Mesenchymal stem cell (in vitro differentiated cells and primary cell): Measurements from ENCODE around the gene OSR1. TPM values are rescaled to one million over a fixed set of nuclear protein-coding genes. Genes with fewer than 3 reads are reported as not detected.
"Not testable (repeated sequence)": the region's sequence is repeated elsewhere in the genome, so short reads cannot be mapped to it uniquely, and the experiment has no call there.

Experiments
- DNase-seq: peaks from one replicate; pipeline ENCODE4 v3.0.0-alpha.2; 2013
- H2AFZ ChIP-seq: one replicate; pipeline ENCODE4 v1.6.1; 2013; ENCODE audit warnings: low read depth, mild to moderate bottlenecking, control low read depth, inconsistent platforms, low read length, moderate library complexity
- H2AK5ac ChIP-seq: 2 replicates; pipeline ENCODE4 v1.6.1; 2013; ENCODE audit warnings: low read length, moderate library complexity, mild to moderate bottlenecking, inconsistent platforms; ENCODE audit not compliant: severe bottlenecking
- H2BK120ac ChIP-seq: one replicate; pipeline ENCODE4 v1.6.1; 2013; ENCODE audit warnings: low read depth, mild to moderate bottlenecking, inconsistent platforms, low read length, moderate library complexity
- H2BK12ac ChIP-seq, 2 experiments: one replicate each; pipeline ENCODE4 v1.6.1; 2013; ENCODE audit warnings: inconsistent platforms in 2 of 2, low read length in 2 of 2, mild to moderate bottlenecking in 2 of 2, moderate library complexity in 2 of 2, control low read depth in 1 of 2
- H2BK15ac ChIP-seq: one replicate; pipeline ENCODE4 v1.6.1; 2013; ENCODE audit warnings: mild to moderate bottlenecking, low read depth, inconsistent platforms; ENCODE audit not compliant: poor library complexity, severe bottlenecking
- H2BK5ac ChIP-seq: 2 replicates; pipeline ENCODE4 v1.6.1; 2013; ENCODE audit warnings: low read depth, mild to moderate bottlenecking, low read length, control low read depth, inconsistent platforms; ENCODE audit not compliant: poor library complexity, severe bottlenecking
- H3K14ac ChIP-seq, 2 experiments: one replicate each; pipeline ENCODE4 v1.6.1; 2013; ENCODE audit warnings: inconsistent platforms in 2 of 2, low read length in 2 of 2, control low read depth in 1 of 2, mild to moderate bottlenecking in 1 of 2, moderate library complexity in 1 of 2
- H3K18ac ChIP-seq, 2 experiments: one replicate each; pipeline ENCODE4 v1.6.1; 2013; ENCODE audit warnings: inconsistent platforms in 2 of 2, low read length in 2 of 2, control low read depth in 1 of 2, low read depth in 1 of 2, mild to moderate bottlenecking in 1 of 2
- H3K23ac ChIP-seq, 2 experiments: one replicate each; pipeline ENCODE4 v1.6.1; 2013; ENCODE audit warnings: inconsistent platforms in 2 of 2, low read length in 2 of 2, mild to moderate bottlenecking in 2 of 2, moderate library complexity in 2 of 2, control low read depth in 1 of 2
- H3K27ac ChIP-seq: 2 replicates; pipeline ENCODE4 v1.5.1; 2013; ENCODE audit warnings: mild to moderate bottlenecking, moderate library complexity, low read length, control low read depth, inconsistent platforms; ENCODE audit not compliant: poor library complexity, severe bottlenecking
- H3K27me3 ChIP-seq, 2 experiments: 2 replicates each; pipeline versions ENCODE4 v1.6.1 to v1.7.0; 2013; ENCODE audit warnings: low read length in 2 of 2, mild to moderate bottlenecking in 2 of 2, moderate library complexity in 2 of 2, control low read depth in 1 of 2, inconsistent platforms in 1 of 2; ENCODE audit not compliant: control insufficient read depth in 1 of 2, insufficient read depth in 1 of 2
- H3K36me3 ChIP-seq, 2 experiments: 2 replicates each; pipeline versions ENCODE4 v1.6.1 to v1.7.0; 2013; ENCODE audit warnings: low read length in 2 of 2, control low read depth in 1 of 2, inconsistent platforms in 1 of 2, low read depth in 1 of 2, mild to moderate bottlenecking in 1 of 2; ENCODE audit not compliant: insufficient read depth in 2 of 2, control insufficient read depth in 1 of 2
- H3K4ac ChIP-seq, 2 experiments: one replicate each; pipeline ENCODE4 v1.6.1; 2013; ENCODE audit warnings: inconsistent platforms in 2 of 2, low read length in 2 of 2, mild to moderate bottlenecking in 2 of 2, moderate library complexity in 2 of 2, control low read depth in 1 of 2, low read depth in 1 of 2
- H3K4me1 ChIP-seq: 2 replicates; pipeline ENCODE4 v1.6.1; 2013; ENCODE audit warnings: low read depth, low read length, control low read depth; ENCODE audit not compliant: control insufficient read depth, insufficient read depth
- H3K4me2 ChIP-seq: 2 replicates; pipeline ENCODE4 v1.6.1; 2013; ENCODE audit warnings: low read length, mild to moderate bottlenecking, inconsistent platforms; ENCODE audit not compliant: poor library complexity, severe bottlenecking
- H3K4me3 ChIP-seq, 2 experiments: 2 replicates each; pipeline versions ENCODE4 v1.5.1 to v1.7.0; 2013; ENCODE audit warnings: low read length in 2 of 2, mild to moderate bottlenecking in 2 of 2, control low read depth in 1 of 2, low read depth in 1 of 2; ENCODE audit not compliant: insufficient read depth in 1 of 2
- H3K79me1 ChIP-seq: replicated peaks from 2 replicates; pipeline ENCODE4 v1.6.1; 2013; ENCODE audit warnings: mild to moderate bottlenecking, control low read depth, low read length, inconsistent platforms; ENCODE audit not compliant: poor library complexity, severe bottlenecking
- H3K9ac ChIP-seq: 2 replicates; pipeline ENCODE4 v1.7.0; 2013; ENCODE audit warnings: mild to moderate bottlenecking, low read length, moderate library complexity
- H3K9me3 ChIP-seq: 2 replicates; pipeline ENCODE4 v1.7.0; 2013; ENCODE audit warnings: mild to moderate bottlenecking, low read length; ENCODE audit not compliant: control insufficient read depth
- H4K8ac ChIP-seq: one replicate; pipeline ENCODE4 v1.6.1; 2013; ENCODE audit warnings: inconsistent platforms, mild to moderate bottlenecking, low read length, moderate library complexity
- H4K91ac ChIP-seq: one replicate; pipeline ENCODE4 v1.6.1; 2013; ENCODE audit warnings: mild to moderate bottlenecking, low read length, inconsistent platforms
- WGBS: methylation state at CpG from one replicate; pipeline ENCODE4 v1.1.7; 2013; ENCODE audit warnings: mixed read lengths; 5-methylcytosine and 5-hydroxymethylcytosine counted together
- polyA plus RNA-seq, 2 experiments: library from polyadenylated mRNA; stranded (reverse); fragments of 200-250 nt; gene quantifications; one replicate each; pipeline ENCODE4 v1.2.3, GENCODE V29; 2013

Gene OSR1
- 2.6 TPM for polyA plus RNA-seq (2013, experiment 1 of 2)
- 2.7 TPM for polyA plus RNA-seq (2013, experiment 2 of 2)

DNA sequence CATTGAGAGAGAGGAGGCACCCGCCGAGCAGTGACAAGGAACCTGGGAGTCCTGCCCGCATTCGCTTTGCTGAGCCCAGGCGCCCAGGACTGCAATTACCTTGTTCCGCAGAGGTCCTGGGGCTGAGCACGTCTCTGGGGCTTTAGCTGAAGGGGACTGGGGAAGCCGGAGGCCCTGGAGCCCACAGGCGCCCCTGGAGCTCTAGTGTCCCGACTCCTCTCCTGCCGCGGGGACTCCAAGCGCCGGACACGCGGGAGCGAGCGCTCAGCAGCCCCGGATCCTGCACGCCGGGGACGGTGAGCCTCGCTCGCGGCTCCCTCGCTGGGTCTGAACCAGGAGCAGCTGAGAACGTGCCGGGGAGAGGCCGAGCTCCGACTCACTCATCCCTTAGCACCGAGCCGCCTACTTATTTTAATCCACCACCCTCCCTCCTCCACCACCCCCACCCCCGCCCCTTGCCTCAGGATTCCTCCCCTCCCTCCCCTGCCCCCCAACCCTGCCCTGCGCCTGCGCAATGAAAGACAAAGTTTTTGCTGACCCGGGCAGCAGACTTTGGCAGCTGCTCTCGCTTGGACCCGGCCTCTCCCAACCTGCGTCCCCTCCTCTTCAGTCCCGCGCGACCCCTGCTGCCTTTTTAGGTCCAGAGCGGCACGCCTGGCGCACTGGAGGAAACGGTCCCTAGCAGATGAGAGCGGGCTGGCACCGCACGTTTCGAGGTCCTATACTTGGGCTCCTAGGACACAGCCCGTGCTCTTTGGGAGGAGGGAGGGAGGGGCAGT lies at the start of gene OSR1:
TSS of gene OSR1 (minus strand) at position 382 of the 779 bp plus-strand sequence. CDS start 4,818 bp downstream, outside the sequence.
- H4K8ac ChIP-seq: peak within 1 kb of the TSS; percentile 92
- peak within 1 kb of the TSS; percentile 49 to 94 for H2BK12ac ChIP-seq
- H3K9me3 ChIP-seq: no peaks in the 10 kb centered on the region
- no peak within 1 kb of the TSS for H2BK120ac ChIP-seq
- peak within 1 kb of the TSS; percentile 3 for H2AFZ ChIP-seq
- peak within 1 kb of the TSS in 1 of 2 experiments; percentile 82 for H3K14ac ChIP-seq
- peaks cover 36% of the 10 kb centered on the region for H3K4me1 ChIP-seq
- H2AK5ac ChIP-seq: no peak within 1 kb of the TSS
- H2BK5ac ChIP-seq: no peak within 1 kb of the TSS
- peaks cover 2% of the 10 kb centered on the region in 2 experiments for H3K36me3 ChIP-seq
- H3K4me3 ChIP-seq: peak within 1 kb of the TSS; percentile 60 to 89
- H2BK15ac ChIP-seq: peak within 1 kb of the TSS; percentile 35
- DNase-seq: peak; percentile 59
- peak within 1 kb of the TSS; percentile 48 to 76 for H3K18ac ChIP-seq
- peak within 1 kb of the TSS; percentile 97 for H3K4me2 ChIP-seq
- peak within 1 kb of the TSS; percentile 95 for H3K9ac ChIP-seq
- H3K27me3 ChIP-seq: peaks cover 0 to 58% of the 10 kb centered on the region in 2 experiments
- peak within 1 kb of the TSS; percentile 51 to 81 for H3K23ac ChIP-seq
- H3K4ac ChIP-seq: peak within 1 kb of the TSS in 1 of 2 experiments; percentile 21
- H4K91ac ChIP-seq: peak within 1 kb of the TSS; percentile 70
- peaks cover 5% of the 10 kb centered on the region for H3K79me1 ChIP-seq
- under 1% methylated on average over 50 of the region's 51 CpGs for WGBS
- H3K27ac ChIP-seq: no peak within 1 kb of the TSS

DNA sequence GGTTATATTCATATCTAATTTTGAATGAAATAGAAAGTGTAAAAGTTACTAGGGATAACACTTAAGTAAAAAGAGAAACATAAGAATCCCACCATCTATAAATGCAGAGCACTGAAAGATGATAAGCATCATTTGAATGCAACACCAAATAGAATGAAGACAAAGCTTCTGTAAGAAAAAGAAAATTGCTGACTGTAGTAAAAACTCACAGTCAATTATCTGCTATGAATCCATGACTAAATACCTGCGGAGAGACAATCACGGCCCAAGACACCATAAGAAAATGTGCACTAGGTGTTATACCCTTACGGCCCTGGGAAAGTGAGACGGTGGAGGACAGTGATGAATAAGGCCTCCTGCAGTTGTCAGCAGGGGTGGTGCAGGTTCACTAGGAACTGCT lies 45.4 kb upstream of the OSR1 start:
- H2BK120ac ChIP-seq: no peak overlapping the region

DNA sequence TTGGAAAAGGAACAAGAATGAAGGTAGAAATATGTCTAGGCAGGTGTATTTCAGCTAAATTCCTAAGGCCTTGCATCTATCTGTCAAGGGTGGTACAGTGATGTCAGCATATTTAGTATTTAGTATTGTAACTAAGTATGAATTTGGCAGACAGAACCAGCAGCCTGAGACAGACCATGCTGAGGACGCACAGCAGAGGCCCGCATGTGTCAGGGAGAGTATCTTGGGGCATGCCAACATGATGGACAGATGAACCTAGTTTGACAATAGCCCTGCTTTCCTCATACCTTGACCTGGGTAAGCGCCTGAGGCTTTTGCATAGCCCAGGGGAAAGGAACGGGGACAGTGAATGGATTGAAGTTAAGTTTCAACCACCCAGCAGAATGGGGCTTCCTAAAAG lies 33.8 kb upstream of the OSR1 start:
- H2BK120ac ChIP-seq: no peak overlapping the region
- H3K18ac ChIP-seq: no peak overlapping the region
- no peak overlapping the region for H2BK12ac ChIP-seq
- H3K36me3 ChIP-seq: no peaks in the 10 kb centered on the region
- no peak overlapping the region for H2BK5ac ChIP-seq
- no peak for DNase-seq
- H3K9me3 ChIP-seq: no peaks in the 10 kb centered on the region
- 88% methylated on average over 4 of the region's 4 CpGs for WGBS
- no peak overlapping the region for H3K14ac ChIP-seq
- H4K8ac ChIP-seq: no peak overlapping the region
- H3K4me2 ChIP-seq: no peak overlapping the region
- H3K4me1 ChIP-seq: peaks cover 1% of the 10 kb centered on the region
- no peak overlapping the region for H2AK5ac ChIP-seq
- no peaks in the 10 kb centered on the region for H3K27me3 ChIP-seq
- H3K9ac ChIP-seq: no peak overlapping the region
- no peak overlapping the region for H2BK15ac ChIP-seq
- H3K79me1 ChIP-seq: no peaks in the 10 kb centered on the region
- no peak overlapping the region for H3K27ac ChIP-seq
- no peak overlapping the region for H4K91ac ChIP-seq
- no peak overlapping the region for H3K4me3 ChIP-seq
- H3K4ac ChIP-seq: no peak overlapping the region
- peak overlapping the region in 1 of 2 experiments; percentile 89 for H3K23ac ChIP-seq
- no peak overlapping the region for H2AFZ ChIP-seq

More for the DNA sequence above, 45.4 kb upstream of the OSR1 start:
- H3K18ac ChIP-seq: no peak overlapping the region
- no peak overlapping the region for H2AK5ac ChIP-seq
- no peaks in the 10 kb centered on the region for H3K27me3 ChIP-seq
- no peak overlapping the region for H2BK12ac ChIP-seq
- H3K36me3 ChIP-seq: no peaks in the 10 kb centered on the region
- H3K23ac ChIP-seq: no peak overlapping the region
- no peaks in the 10 kb centered on the region for H3K9me3 ChIP-seq
- H3K79me1 ChIP-seq: no peaks in the 10 kb centered on the region
- no peaks in the 10 kb centered on the region for H3K4me1 ChIP-seq
- no peak overlapping the region for H4K8ac ChIP-seq
- H3K4me3 ChIP-seq: no peak overlapping the region
- no peak overlapping the region for H3K27ac ChIP-seq
- no peak overlapping the region for H2BK15ac ChIP-seq
- H3K4ac ChIP-seq: no peak overlapping the region
- no peak overlapping the region for H3K4me2 ChIP-seq
- H2AFZ ChIP-seq: no peak overlapping the region
- no peak overlapping the region for H3K9ac ChIP-seq
- H2BK5ac ChIP-seq: no peak overlapping the region
- H3K14ac ChIP-seq: no peak overlapping the region
- 98% methylated on average over 4 of the region's 4 CpGs for WGBS
- no peak overlapping the region for H4K91ac ChIP-seq
- DNase-seq: no peak

DNA sequence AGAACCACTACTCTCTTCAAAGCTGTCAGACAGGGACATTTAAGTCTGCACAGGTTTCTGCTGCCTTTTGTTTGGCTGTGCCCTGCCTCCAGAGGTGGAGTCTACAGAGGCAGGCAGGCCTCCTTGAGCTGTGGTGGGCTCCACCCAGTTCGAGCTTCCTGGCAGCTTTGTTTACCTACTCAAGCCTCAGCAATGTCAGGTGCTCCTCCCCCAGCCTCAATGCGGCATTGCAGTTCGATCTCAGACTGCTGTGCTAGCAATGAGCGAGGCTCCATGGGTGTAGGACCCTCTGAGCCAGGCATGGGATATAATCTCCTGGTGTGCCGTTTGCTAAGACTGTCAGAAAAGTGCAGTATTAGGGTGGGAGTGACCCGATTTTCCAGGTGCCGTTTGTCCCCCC lies 31.0 kb upstream of the OSR1 start:
- H3K23ac ChIP-seq, H2BK120ac ChIP-seq, H3K79me1 ChIP-seq, H4K8ac ChIP-seq, H3K9ac ChIP-seq, H3K14ac ChIP-seq, H2BK12ac ChIP-seq, H3K36me3 ChIP-seq, H3K4me2 ChIP-seq, H3K18ac ChIP-seq, DNase-seq, H3K4me1 ChIP-seq, H3K4ac ChIP-seq, H2AK5ac ChIP-seq, H3K27me3 ChIP-seq, H3K9me3 ChIP-seq, H3K27ac ChIP-seq, H2BK15ac ChIP-seq, H4K91ac ChIP-seq, H3K4me3 ChIP-seq, H2AFZ ChIP-seq, H2BK5ac ChIP-seq: not testable (repeated sequence)
- WGBS: 92% methylated on average over 4 of the region's 7 CpGs
